Small intestine (tissue), 7 donors: ENCODE measurements around the gene EOGT. TPM values are rescaled to one million over a fixed set of nuclear protein-coding genes. Genes with fewer than 3 reads are reported as not detected.

Experiments
- DNase-seq, 2 donors: peaks; one replicate each; pipeline versions ENCODE4 v3.0.0 to v3.0.0-alpha.2; 2013
- FAIRE-seq: peaks from 2 replicates; lab custom pipeline; 2012; peaks lifted over from hg19 to GRCh38; lab: Jason Lieb, UNC
- H3K27ac ChIP-seq, 3 donors: one replicate each; pipeline ENCODE4 v1.5.1; 2013; ENCODE audit warnings: low read length in 2 of 3, mild to moderate bottlenecking in 2 of 3, control low read depth in 1 of 3, inconsistent platforms in 1 of 3, low read depth in 1 of 3, moderate library complexity in 1 of 3
- H3K27me3 ChIP-seq, 3 donors: one replicate each; pipeline ENCODE4 v1.6.1; 2013; ENCODE audit warnings: low read length in 3 of 3, inconsistent platforms in 1 of 3; ENCODE audit not compliant: control insufficient read depth in 3 of 3, insufficient read depth in 3 of 3
- H3K36me3 ChIP-seq, 3 donors: one replicate each; pipeline ENCODE4 v1.6.1; 2013; ENCODE audit warnings: low read length in 3 of 3, inconsistent platforms in 1 of 3, low read depth in 1 of 3, mild to moderate bottlenecking in 1 of 3, moderate library complexity in 1 of 3; ENCODE audit not compliant: control insufficient read depth in 3 of 3, insufficient read depth in 2 of 3
- H3K4me1 ChIP-seq, 3 donors: one replicate each; pipeline ENCODE4 v1.6.1; 2013; ENCODE audit warnings: low read length in 2 of 3, inconsistent platforms in 1 of 3, low read depth in 1 of 3, mild to moderate bottlenecking in 1 of 3, moderate library complexity in 1 of 3; ENCODE audit not compliant: control insufficient read depth in 3 of 3, insufficient read depth in 2 of 3
- H3K4me3 ChIP-seq, 3 donors: one replicate each; pipeline ENCODE4 v1.5.1; 2013; ENCODE audit warnings: low read length in 3 of 3, control low read depth in 1 of 3, inconsistent platforms in 1 of 3, low read depth in 1 of 3, mild to moderate bottlenecking in 1 of 3, moderate library complexity in 1 of 3
- H3K9me3 ChIP-seq, 2 donors: one replicate each; pipeline ENCODE4 v1.6.1; 2013; ENCODE audit warnings: low read depth in 1 of 2, low read length in 1 of 2; ENCODE audit not compliant: control insufficient read depth in 2 of 2, insufficient read depth in 1 of 2
- whole genome bisulfite sequencing, 3 donors: extraction: QIAGEN DNeasy Blood & Tissue Kit; methylation state at CpG; one replicate each; pipeline ENCODE4 v1.1.7; 2013; 5-methylcytosine and 5-hydroxymethylcytosine counted together
- polyA plus RNA-seq, 4 donors: library from polyadenylated mRNA; stranded (reverse) in 3 of 4; unstranded in 1 of 4; fragments of 200-250 nt in 3 of 4; fragments of 120-200 nt in 1 of 4; gene quantifications; one replicate each; pipeline versions ENCODE4 v1.2.1 to v1.2.3, GENCODE V29; 2013
- donor health status: healthy with polysubstance abuse.
- donor health status: control.
- donor health status: control.
- donor health status: Bipolar disorder and iron deficiency.
- donor health status: healthy.

The EOGT gene
- polyA plus RNA-seq, 4 donors: 5.4 to 10.8 (median 8.7) TPM

- no peak for DNase-seq
- Histone ChIP-seq H3K27ac (no peak overlapping the region), H3K27me3 (peaks cover 0 to 4% (median 0%) of the 10 kb centered on the region in 3 donors), H3K4me1 (no peaks in the 10 kb centered on the region), H3K4me3 (no peak overlapping the region), H3K9me3 (no peaks in the 10 kb centered on the region), H3K36me3 (no peaks in the 10 kb centered on the region)
- no peak for FAIRE-seq
- 37 to 45% (median 39%) methylated on average over 5 of the region's 5 CpGs for WGBS, 3 donors
Observed at GRCh38 chr3:68963891-68964290, 49.6 kb downstream of the EOGT start.

DNA sequence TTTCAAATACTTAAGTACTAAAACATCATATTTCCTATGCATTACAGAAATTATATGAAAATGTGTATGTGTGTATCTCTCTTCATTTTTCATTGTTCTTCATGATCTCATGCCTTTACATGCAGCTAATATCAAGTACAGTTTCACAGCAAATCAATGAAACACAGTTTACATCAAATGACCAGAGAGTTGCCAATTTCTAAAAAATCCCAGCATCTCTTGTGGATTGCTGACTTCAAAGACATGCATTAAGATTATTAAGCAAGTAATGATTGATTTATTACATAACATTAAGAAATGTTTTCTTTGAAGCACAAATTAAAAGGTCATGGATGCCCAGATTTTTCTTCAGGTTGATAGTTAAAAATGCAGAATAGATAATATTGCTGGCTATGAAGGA lies 50.1 kb downstream of the EOGT start:
- H3K4me1 ChIP-seq: no peaks in the 10 kb centered on the region
- no peak overlapping the region for H3K4me3 ChIP-seq
- DNase-seq (no peak), FAIRE-seq (no peak)
- H3K27me3 ChIP-seq: peaks cover 0 to 4% (median 0%) of the 10 kb centered on the region in 3 donors
- H3K27ac ChIP-seq: no peak overlapping the region
- H3K36me3 ChIP-seq: no peaks in the 10 kb centered on the region
- no peaks in the 10 kb centered on the region for H3K9me3 ChIP-seq

DNA sequence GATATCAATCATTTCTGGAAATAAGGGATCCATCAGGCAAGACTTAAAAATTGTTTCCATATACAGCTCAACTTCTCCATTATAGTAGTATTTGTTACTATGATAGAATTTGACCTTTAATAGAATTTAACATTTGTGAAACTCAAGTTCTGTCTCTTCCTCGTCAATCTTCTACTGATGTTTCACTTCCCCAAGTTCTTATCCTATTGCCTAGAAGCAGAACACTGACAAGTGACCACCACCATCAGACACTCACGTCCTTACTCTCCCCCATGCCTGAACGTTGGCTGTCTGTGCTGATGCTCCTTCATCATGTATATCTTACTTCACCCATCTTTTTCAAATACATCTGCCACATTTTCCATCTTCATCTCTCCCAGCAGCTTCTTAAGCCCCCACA lies 54.6 kb downstream of the EOGT start:
- 44 to 65% (median 46%) methylated on average over 3 of the region's 3 CpGs for WGBS, 3 donors

DNA sequence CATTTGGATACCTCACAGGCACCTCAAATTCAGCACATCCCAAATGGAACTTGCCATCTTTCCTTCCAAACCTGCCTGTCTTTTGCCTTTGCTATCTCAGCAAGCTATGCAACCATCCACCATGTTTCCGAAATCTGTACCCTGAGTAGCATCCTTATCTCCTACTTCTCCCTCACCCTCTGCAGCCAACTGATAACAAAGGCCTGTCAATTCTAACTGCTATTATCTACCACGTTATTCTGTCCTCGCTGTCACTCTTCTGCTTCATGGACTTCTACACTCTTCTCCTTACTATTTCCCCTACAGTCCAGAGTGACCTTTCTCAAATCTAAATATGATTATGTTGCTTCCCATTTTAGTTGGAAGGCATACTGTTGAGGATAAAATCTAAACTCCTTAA lies 55.6 kb downstream of the EOGT start:
- H3K27me3 ChIP-seq: peaks cover 0 to 6% (median 0%) of the 10 kb centered on the region in 3 donors
- H3K36me3 ChIP-seq: no peaks in the 10 kb centered on the region
- H3K4me3 ChIP-seq: no peak overlapping the region
- WGBS, 3 donors: 69 to 74% (median 71%) methylated on average over 3 of the region's 3 CpGs
- H3K4me1 ChIP-seq: no peaks in the 10 kb centered on the region
- no peaks in the 10 kb centered on the region for H3K9me3 ChIP-seq
- DNase-seq (no peak), FAIRE-seq (no peak)
- no peak overlapping the region for H3K27ac ChIP-seq

More for the DNA sequence above, 54.6 kb downstream of the EOGT start:
- H3K36me3 ChIP-seq: no peaks in the 10 kb centered on the region
- no peak overlapping the region for H3K4me3 ChIP-seq
- no peaks in the 10 kb centered on the region for H3K4me1 ChIP-seq
- DNase-seq (no peak), FAIRE-seq (no peak)
- peaks cover 0 to 6% (median 0%) of the 10 kb centered on the region in 3 donors for H3K27me3 ChIP-seq
- no peak overlapping the region for H3K27ac ChIP-seq
- H3K9me3 ChIP-seq: no peaks in the 10 kb centered on the region

- WGBS, 3 donors: 58 to 76% (median 63%) methylated on average over 6 of the region's 6 CpGs
- Histone ChIP-seq H3K36me3 (no peaks in the 10 kb centered on the region), H3K4me3 (no peak overlapping the region), H3K27ac (no peak overlapping the region), H3K4me1 (no peaks in the 10 kb centered on the region), H3K9me3 (no peaks in the 10 kb centered on the region), H3K27me3 (peaks cover 0 to 6% (median 2%) of the 10 kb centered on the region in 3 donors)
- no peak for FAIRE-seq
- no peak for DNase-seq
Observed at GRCh38 chr3:68953816-68954444, 59.6 kb downstream of the EOGT start.

GRCh38 chr3:68945225-68945624 lies 68.3 kb downstream of the EOGT start:
- 13 to 77% (median 40%) methylated on average over 1 of the region's 1 CpG for WGBS, 3 donors
- H3K27ac ChIP-seq: no peak overlapping the region
- H3K36me3 ChIP-seq: no peaks in the 10 kb centered on the region
- no peak overlapping the region for H3K4me3 ChIP-seq
- no peak for FAIRE-seq
- DNase-seq: no peak
- peaks cover 0 to 6% (median 2%) of the 10 kb centered on the region in 3 donors for H3K27me3 ChIP-seq
- no peaks in the 10 kb centered on the region for H3K9me3 ChIP-seq
- H3K4me1 ChIP-seq: no peaks in the 10 kb centered on the region

- DNase-seq (no peak), FAIRE-seq (no peak)
- WGBS, 3 donors: 88 to 93% (median 89%) methylated on average over 1 of the region's 1 CpG
- Histone ChIP-seq H3K9me3 (no peaks in the 10 kb centered on the region), H3K27me3 (peaks cover 0 to 6% (median 2%) of the 10 kb centered on the region in 3 donors), H3K4me3 (no peak overlapping the region), H3K27ac (no peak overlapping the region), H3K4me1 (no peaks in the 10 kb centered on the region), H3K36me3 (no peaks in the 10 kb centered on the region)
Observed at GRCh38 chr3:68943753-68944500, 69.6 kb downstream of the EOGT start.

DNA sequence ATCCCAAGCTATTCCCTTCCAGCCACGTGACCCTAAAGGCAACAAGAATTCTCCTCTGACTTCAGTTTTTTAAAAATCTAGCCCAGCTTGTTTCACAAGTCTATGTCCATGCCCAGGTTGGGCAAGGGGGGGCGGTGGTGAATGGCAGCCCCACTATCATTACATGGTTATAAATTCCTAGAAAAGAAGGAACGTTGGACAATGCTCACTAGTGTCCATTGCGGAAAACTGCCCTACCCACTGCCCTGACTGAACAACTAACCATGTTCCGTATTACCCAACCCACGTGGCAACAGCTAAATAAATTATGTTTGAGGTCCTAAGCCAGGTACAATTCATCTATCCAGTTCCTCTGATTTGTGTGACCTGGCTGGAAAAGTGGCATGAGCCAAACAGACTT lies 72.4 kb downstream of the EOGT start:
- Histone ChIP-seq H3K4me1 (no peaks in the 10 kb centered on the region), H3K36me3 (no peaks in the 10 kb centered on the region), H3K27me3 (peaks cover 0 to 6% (median 2%) of the 10 kb centered on the region in 3 donors), H3K4me3 (no peak overlapping the region), H3K9me3 (no peaks in the 10 kb centered on the region), H3K27ac (no peak overlapping the region)
- 60 to 76% (median 61%) methylated on average over 6 of the region's 6 CpGs for WGBS, 3 donors
- DNase-seq (no peak), FAIRE-seq (no peak)
